Right hindlimb (tissue), 1 donor: Measurements from ENCODE around the gene DAPK1.

ENCODE experiments used
- DNase-seq: peaks from one replicate; pipeline ENCODE4 v3.0.0-alpha.2; 2018

The DAPK1 gene

DNA sequence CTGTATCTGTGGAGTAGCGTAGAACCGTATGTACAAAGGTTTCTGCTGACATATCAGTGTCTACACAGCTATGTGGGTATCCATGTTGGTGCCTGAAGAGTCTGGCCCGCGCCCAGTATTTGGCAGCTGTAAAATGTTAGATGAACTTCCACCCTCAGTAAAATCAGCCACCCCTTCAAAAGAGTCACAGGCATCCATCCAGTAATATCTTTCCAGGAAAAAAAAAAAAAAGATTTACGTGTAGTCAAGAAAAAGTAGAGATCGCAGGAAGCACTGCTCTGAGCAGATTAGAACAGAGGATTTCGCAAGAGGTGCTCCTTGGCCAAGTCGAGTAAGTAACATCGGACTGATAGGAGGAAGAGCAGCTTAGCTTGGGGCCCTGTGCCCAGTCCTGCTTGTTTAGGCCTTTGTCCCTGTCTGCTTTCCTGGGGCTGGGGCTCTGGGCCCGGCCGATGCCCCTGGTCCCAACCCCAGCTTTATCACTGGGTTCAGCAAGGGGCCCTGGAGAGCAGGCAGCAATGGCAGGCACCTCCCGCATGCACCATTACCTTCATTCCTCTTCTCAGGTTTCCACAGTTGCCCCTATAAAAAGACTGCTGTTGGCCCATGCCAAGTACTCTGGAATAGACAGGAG lies 21.2 kb downstream of the DAPK1 start:
- DNase-seq, result no peak

DNA sequence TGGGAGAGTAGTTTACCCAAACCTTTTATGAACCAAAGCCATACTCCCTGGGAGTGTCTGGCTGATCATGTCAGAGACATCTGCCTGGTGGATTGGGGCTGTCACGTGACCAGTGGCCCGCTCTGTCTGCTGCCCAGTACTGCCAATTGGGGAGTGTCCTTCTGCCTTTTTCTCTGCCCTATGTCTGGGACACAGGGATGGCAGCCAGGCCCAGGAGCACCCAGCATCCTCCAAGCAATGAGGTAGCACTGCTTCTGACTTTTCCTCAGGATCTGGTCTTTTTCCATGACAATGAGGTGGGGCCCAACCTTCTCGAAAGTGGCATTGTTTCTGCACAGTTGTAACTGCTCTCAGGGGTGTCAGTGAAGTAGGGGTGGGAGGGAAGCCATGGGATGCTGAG lies 21.8 kb downstream of the DAPK1 start:
- DNase-seq, result no peak

DNA sequence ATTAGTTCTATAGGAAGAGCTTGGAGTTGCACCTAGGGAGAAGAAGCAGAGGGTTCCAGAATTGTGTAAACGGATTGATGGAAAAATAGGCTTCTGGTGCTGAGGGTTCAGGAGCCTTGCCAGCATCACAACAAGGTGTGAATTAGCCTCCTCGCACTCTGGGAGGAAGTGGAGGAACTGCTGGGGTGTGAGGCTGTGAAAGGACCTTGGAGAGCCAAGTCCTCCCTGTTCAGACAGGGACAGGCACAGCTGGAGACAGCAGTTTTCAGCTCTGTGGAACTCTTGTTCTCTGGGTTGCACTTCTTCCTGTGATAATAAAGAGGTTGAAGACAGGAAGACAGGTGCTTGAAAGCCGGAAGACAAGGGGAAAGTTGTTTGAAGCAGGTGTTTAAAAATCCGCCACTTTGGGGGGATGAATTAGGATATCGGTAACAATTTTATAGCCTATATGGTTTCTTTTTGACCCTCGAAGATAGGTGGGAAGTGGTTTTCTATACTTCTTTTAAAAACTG lies 22.6 kb downstream of the DAPK1 start:
- no peak for DNase-seq

DNA sequence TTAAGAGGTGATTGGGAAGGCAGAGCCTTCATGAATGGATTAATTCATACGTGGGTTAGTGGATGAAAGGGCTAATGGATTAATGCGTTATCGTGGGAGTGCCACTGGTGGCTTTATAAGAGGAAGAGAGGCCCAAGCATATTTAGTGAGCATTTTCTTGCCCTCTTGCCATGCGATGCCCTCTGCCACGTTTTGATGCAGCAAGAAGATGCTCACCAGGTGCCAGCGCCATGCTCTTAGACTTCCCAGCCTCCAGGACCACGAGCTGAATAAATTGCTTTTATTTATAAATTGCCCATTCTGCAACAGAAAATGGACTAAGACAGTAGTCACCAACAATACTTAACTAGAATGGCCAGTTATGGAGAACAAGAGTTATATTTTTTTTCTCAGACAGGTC lies 24.2 kb downstream of the DAPK1 start:
- no peak for DNase-seq

DNA sequence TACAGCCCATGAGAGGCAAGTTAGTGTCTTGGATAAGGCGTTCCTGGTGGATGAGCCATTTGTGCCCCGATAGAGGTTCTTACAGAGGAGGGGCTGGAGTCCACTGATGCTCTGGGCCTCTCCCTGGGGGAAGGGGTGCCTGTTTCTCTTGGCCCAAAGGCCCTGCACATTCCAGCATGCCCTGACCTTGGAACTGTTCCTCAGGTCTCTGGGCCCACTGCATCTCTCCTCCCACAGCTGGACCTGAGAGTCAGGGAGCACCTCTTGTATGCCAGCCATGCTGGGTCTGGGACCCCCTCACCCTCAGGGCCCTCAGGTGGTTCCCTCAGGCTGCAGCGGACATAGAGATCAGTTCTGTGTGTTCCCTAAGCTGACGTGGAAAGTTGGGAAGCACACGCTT lies 26.4 kb downstream of the DAPK1 start:
- DNase-seq, result no peak

DNA sequence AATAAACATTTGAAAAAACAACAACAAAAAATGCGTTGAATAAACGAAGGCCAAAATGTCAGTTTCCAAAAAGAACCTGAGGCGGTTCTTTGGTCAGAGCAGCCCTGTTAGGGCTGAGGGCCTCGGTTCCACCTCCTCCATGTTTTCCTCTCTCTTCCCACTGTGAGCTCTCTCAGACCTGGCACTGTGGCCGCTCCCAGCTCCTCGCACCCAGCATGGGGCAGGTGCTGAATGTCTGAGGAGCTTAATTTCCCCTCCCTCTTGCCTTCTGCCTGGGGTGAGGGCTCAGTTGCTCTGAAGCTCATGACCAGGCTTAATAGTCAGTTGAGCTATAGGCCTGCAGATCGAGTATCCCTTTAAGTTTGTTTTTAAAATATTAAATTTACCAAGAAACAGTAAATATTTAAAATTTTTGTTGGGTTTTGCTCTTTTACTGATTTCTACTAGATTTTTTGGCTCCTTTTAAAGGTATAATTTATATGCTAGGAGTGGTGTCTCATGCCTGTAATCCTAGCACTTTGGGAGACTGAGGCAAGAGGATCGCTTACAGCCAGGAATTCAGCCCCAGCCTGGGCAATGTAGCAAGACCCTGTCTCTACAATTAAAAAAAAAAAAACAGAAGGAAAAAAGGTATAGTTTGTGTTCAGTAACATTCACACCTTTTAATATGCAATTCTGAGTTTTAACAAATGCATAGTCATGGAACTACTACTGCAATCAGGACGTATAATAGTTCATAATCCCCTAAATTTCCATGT lies 28.1 kb downstream of the DAPK1 start:
- DNase-seq, result no peak

DNA sequence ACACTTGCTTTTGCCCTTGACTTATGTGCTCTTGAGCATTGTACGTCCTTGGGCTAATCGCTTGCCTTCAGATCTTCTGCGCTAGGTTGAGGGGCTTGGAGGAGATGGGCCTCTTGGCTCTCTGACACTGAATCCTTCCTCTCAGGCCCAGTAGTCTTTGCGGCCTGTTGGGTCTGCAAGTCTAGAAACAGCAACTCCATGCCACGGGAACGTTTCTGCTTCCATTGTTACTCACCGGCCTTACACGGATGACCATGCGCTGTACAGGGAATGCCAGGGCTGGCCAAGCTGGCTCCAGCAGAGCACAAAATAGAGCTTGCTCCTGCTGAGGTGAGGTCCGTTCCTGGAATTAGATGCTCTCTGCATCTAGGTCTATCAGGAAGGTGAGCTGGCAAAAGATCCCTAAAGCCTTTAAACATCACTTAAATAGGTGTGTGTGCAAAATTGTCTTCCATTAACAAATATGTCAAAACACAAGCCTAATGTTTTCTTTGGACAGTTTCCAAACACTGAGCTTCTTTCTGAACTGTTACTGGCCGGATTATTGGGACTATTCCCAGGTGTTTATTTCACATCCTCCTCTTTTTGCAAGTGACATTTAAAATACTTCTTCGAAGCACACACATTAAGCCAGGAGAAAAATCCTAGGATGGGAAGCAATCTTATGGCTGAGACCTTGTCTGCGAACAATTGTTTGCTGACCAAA lies 29.7 kb downstream of the DAPK1 start:
- no peak for DNase-seq

DNA sequence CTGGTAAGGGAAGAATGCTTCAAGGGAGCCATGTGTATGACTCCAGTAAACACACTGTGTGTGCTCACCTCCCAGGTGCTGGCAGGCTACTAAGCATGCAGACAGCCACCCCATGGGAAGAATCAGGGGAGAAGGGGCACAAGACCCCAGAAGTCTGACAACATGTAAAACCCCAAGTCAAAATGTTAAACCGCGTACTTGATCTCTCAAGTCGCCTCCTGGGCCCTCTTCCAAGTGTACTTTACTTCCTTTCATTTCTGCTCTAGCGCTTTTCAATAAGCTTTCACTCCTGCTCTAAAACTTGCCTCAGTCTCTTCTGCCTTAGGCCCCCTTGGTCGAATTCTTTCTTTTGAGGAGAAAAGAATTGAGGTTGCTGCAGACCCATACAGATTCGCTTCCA lies 31.3 kb downstream of the DAPK1 start:
- no peak for DNase-seq

DNA sequence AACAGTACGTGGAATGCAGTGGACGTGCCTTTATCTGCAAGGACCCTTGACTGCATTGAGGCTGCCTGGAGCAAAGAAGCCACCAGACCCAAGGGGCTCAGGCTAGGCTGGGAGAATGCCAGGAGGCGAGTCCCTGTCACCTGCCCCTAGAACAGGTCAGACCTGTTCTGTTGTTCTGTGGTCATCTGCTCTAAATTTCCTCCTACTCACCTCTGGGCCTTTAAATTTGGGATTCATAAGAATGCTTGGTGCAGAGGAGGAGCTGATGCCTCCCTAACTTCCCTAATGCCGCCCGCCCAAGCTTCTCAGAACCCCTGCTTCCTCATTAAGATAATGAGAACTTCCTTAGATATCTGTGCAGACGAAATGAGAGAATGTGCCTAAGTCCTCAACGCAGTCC lies 32.0 kb downstream of the DAPK1 start:
- no peak for DNase-seq

DNA sequence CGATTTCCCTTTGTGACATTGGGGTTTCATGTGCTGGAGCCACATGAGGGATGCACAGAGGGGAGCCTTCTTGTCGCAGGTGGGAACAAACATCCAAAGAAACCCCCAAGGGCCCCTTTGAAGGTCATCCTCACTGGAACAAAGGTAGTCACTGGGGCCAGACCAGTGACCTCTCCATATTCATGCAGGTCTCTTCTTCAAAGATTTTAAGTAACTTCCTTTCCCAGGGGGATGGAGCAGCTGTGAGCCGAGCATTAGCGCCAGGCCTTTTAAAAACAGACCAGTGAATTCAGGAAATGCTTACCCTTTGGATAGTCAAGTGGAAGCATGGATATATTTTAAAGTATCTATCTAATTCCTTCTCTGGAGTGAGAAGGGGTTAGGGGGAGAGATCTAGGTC lies 33.0 kb downstream of the DAPK1 start:
- DNase-seq, result no peak

DNA sequence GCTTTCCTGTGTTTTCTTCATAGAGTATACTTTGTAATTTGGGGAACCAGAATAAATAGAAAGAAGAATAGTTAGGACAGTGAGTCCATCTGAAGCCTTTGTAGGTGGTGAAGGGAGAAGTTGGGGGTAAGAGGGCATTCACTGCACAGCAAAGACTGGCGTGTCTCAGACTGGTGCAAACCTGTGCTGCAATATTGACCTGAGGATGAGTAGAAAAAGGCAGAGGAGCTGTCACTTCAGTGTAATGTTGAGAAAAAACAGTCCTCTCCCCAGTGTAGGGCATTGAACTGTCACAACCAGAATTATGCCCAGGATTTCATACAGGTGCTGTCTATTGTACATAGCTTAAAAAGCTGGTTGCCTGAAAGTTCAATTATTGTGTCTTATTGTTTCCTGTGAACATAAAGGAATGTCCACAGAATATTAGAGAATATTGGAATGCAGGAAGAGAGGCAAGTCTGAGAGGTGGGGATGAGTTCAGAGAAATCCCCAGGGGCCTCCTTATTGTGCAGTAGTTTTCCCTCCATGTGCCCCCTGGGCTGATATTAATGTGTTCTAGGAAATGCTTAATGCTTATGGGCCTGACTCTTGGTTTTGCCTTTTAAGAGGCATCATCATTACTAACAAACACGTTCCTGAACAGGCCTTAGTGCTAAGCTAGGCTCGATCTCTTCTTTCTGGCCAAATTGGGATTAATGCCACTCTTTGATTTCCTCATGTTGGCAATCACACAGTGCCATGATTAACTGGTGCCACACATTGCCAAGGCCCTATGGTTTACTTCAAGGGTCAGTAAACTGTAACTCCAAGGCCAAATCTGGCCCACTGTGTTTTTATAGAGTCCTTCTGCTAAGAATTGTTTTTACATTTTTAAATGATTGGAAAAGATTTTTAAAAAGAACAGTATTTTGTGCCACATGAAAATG lies 34.0 kb downstream of the DAPK1 start:
- DNase-seq, result no peak

DNA sequence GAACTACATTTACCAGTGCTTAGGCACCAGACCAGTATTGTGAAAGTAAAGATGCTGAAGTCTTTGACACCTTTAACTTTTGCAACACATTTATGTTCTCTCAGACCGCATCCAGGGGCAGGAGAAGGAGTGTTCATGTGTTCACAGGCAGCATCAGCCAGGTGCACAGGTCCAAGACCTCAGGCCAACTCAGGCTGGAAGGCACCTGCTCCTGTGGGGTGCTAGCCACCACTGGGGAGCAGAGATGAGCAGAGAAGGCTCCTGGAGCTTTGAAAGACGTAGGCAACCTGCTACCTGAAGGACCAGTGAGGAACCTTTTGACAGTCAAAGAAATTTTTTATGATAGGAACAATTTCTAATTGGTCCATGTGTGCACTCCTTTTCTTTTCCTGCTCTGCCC lies 35.6 kb downstream of the DAPK1 start:
- no peak for DNase-seq

DNA sequence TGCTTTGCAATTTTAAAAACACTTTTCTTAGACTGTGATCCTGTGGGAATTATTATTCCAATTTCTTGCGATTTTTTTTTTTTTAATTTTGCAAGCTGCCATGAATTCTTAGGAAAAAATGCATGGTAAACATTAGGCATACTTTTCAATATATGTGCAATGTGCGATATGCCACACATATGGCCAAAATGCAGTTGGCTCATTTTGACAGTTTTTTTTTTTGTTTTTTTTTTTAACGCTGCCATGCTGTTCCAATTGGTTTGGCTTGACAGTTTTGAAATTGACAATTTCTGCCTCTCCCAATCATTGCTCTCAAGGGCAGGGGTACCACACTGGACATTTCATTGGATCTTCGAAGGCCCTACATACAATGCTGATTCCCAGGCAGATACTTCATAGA lies 36.4 kb downstream of the DAPK1 start:
- no peak for DNase-seq

DNA sequence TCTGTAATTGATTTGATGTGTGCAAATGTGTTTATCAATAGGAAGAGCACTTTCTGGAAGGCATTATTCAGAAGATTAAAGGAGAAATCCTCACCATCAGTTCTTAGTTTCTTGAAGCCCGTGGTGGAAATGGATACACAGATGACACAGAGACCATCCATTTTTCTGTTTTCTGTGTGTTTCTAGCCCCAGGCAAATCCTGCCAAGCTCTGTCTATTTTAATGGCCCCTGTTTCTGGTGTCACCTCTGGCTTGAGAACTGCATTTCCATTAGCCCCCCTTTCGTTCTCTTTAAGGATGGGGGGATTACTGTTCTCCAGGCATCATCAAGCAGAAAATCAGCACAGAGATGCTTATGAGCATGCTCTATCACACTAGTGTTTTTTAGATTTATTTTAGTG lies 37.3 kb downstream of the DAPK1 start:
- no peak for DNase-seq

DNA sequence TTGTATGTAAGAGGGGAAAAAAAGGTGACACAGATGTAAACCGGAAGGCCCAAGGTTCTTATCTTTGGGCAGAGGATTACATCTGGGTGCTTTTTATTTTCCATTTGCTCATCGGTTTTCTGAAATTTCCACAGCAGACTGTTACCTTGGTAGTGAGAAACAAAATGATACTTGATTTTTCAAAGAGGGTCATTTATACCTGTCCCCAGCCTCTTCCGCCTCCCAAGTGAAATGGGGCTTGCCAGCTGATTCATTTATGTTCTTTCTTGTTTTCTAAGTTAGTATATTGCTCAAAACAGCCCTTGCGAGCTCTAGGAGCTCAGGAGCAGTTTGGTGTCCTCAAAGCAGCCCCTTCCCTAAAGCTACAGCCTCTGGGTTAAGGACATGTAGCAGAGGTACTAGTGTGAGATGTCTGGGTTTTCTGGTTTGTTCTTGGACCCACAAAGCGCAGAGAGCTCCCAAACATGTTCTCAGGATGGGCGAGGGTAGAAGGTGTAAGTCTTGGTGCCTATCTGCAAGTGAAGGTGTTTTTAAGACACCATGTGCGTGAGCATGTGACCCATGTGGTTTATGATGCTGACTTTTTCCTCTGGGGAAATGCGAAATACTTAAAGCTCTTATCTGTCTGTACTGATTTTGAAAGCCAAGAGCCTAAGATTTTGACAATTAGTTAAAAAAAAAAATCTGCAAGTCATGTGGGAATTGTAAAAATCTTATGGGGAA lies 38.3 kb downstream of the DAPK1 start:
- DNase-seq, result no peak

DNA sequence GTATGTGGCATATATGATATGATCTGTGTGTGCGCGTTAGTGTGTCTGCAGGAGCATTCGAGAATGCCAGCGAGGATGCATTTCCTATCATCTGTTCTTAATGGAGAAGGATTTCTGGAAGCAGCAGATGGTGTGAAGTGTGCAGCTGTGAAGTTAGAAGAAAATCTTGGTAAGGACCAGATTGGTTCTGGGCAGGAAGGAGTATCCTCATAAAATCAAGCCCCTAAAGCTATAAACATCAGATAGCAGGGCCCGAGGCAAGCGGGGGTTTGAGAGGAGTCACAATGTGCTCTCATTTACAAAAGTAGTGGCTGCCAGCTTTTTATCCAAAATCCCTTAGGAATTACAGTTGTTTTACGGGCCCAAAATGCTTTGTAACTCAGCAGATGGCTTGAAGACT lies 40.0 kb downstream of the DAPK1 start:
- DNase-seq, result no peak

DNA sequence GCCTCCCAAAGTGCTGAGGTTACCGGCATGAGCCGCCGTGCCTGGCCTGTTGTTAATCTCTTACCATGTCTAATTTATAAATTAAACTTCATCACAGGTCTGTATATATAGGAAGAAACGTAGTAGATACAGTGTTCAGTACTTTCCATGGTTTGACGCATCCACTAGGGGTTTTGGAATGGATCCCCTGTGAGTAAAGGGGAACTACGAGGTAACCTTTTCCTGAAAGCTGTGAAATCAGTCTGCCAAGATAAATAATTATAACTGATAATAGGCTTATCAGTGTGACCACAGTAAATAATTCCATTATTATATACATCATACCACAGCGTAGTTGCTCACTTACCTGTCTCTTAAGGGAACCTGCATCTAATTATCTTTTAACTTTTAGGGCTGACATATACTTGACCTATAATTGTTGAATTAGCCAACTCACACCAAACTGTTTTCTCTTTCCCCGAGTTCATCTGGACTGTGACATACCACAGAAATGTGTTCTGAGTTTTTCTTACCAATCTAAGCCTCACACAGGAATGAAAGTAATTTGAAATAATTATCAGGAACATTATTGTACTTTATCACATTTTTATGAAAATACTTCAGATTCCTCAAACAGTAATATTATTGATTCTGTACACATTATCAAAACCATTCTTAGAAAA lies 42.9 kb downstream of the DAPK1 start:
- DNase-seq, result no peak

DNA sequence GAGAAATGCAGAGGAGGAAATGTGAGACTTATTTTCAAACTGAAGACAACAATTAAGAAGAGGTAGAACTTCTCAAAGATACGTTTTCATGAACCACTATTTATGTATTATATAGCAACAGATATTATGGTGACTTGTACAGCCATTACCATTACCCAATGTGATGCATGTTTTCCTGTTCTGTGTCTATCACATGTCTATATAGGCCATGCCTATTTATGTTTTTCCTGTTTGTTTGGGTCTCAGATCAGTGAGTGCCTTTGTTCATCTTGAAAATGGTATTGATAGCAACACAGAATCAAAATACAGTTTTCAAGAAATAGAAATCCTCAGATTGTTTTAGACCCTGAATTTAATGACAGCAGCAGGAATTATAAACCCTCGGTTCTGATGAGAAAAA lies 44.0 kb downstream of the DAPK1 start:
- no peak for DNase-seq

DNA sequence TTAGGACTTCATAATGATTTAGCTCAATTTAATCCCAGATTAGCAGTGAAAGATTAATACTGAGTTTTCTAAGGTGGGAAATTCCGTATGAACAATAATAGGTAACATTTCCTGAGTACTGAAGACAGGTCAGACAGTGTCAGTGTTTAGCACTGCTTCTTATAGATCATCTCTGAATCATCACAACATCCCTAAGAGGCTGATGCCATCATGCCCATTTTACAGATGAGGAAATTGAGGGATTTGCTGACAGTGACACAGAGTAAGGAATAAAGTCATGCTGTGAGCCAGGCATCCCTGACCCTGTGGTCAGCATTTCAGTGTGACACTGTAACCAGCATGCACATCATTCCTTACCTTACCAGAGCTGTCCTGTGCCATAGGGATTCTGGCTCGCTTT lies 44.5 kb downstream of the DAPK1 start:
- no peak for DNase-seq

DNA sequence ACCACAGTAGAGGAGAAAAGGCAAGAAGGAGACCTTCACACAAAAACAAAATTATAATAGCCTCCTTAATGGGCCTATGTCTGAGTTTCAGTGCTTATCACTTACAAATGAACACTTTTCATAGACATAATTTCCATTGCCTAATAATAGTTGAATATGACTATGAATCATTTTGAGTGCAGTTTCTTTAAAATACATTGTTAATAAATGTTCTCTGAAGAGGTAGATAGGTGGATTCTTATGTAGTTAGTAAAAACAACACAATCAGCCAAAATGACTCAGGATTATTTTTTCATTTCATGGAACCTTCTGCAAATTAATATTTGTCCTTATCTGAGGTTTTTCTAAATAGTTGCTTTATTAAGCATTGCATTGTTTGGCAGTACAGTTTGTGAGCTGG lies 45.6 kb downstream of the DAPK1 start:
- DNase-seq, result no peak

DNA sequence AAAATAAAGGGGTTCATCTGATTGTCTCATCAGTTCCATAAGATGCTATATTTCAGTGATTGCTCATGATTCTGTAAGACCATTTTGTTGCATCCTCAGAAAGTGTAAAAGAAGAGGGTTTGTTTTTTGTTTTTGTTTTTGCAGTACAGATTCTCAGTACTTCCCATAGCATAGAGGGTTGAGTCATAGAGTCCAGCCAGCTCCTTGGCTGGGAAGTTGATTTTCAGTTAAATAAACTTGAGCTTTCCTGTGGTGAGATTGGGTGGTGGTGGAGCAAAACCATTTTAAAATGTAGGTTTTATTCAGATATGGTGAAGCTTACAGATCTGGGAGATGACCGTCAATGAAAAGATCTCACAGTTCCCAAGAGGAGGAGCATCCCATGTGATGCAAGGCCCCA lies 48.2 kb downstream of the DAPK1 start:
- no peak for DNase-seq

DNA sequence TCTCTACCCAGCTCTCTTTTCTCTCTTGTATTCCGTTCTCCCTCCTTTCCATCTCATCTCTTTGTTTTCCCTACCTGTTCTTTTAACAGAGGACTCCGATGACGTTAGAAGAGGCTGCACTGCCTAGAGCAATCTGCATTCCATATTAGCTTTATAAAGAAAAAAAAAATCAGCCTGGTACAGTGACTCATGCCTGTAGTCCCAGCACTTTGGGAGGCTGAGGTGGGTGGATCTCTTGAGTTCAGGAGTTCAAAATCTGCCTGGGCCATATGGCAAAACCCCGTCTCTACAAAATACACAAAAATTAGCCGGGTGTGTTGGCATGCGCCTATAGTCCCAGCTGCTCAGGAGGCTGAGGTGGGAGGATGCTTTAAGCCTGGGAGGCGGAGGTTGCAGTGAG lies 49.0 kb downstream of the DAPK1 start:
- DNase-seq, result no peak
